Activated naive CD8-positive, alpha-beta T cell treated with anti-CD3 and anti-CD28 coated beads, Interleukin-2, amount 10 ng/mL, durations not matched to agents 7 days and 5 days (primary cell): ENCODE measurements around the gene CLIC3. TPM values are rescaled to one million over a fixed set of nuclear protein-coding genes. Genes with fewer than 3 reads are reported as not detected.
"Not testable (repeated sequence)": the region's sequence is repeated elsewhere in the genome, so short reads cannot be mapped to it uniquely, and the experiment has no call there.

ENCODE experiments used
- ATAC-seq: fragments of 150-1000 bp; cut with Tn5 transposase; one replicate; pipeline ENCODE4 v1.10.0; 2021; ENCODE audit warnings: low read depth, moderate library complexity
- POLR2A ChIA-PET: fragments of 350-600 bp; sonication (Branson Sonifier 250); formaldehyde crosslinking; loops from one replicate; lab custom pipeline; 2021; ENCODE audit warnings: antibody characterized with exemption; lab: Charles Lee
- DNase-seq: peaks from one replicate; pipeline ENCODE4 v3.0.0; 2021
- H3K27ac Mint-ChIP-seq: one replicate; pipeline ENCODE4 v1.8.0; 2022; ENCODE audit warnings: mild to moderate bottlenecking, mixed read lengths
- H3K27me3 Mint-ChIP-seq: one replicate; pipeline ENCODE4 v1.8.0; 2022; ENCODE audit warnings: mild to moderate bottlenecking, moderate library complexity, mixed read lengths
- H3K36me3 Mint-ChIP-seq: one replicate; pipeline ENCODE4 v1.8.0; 2021; ENCODE audit warnings: mild to moderate bottlenecking, mixed read lengths
- H3K4me1 Mint-ChIP-seq: one replicate; pipeline ENCODE4 v1.8.0; 2021; ENCODE audit warnings: mixed read lengths
- H3K4me3 Mint-ChIP-seq: one replicate; pipeline ENCODE4 v1.8.0; 2022; ENCODE audit warnings: mild to moderate bottlenecking, moderate library complexity, mixed read lengths
- H3K9me3 Mint-ChIP-seq: one replicate; pipeline ENCODE4 v1.8.0; 2021; ENCODE audit warnings: mixed read lengths
- total RNA-seq, 2 experiments: library from RNA; stranded (reverse); gene quantifications; one replicate each; pipeline ENCODE4 v1.2.3, GENCODE V29; 2021

The CLIC3 gene
- total RNA-seq, 2 experiments from 2014 or later, result 13.3 to 14.7 TPM

DNA sequence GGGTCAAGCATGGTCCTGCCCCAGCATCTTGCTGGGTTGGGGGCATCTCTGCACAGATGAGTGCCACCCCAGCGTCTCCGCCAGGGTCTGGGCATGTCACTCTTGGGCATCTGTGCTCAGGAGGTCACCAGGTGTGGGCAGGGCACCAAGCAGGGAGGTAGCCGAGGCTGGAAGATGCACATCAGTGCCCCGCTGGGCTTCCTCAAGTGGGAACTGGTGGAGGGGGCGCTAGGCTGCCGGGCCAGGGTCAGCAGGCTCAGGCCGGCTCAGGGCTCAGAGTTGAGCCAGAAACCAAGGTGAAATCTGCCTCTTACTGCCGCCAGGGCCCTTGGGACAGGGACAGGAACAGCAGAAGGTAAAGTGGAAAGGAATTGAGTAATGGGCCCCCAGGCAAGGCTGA is 39.6 kb upstream of the CLIC3 start:
- H3K4me3 Mint-ChIP-seq, result no peak overlapping the region
- H3K9me3 Mint-ChIP-seq, result no peaks in the 10 kb centered on the region
- H3K4me1 Mint-ChIP-seq, result peaks cover 13% of the 10 kb centered on the region
- POLR2A ChIA-PET, result interaction anchor here (0.7 to 2.4 kb wide), 4 partner anchors 34 to 154 kb away, joined by 3 to 15 read pairs (median 6); partner anchors contain the start of gene SAPCD2
- no peak for DNase-seq
- no peak for ATAC-seq
- H3K27ac Mint-ChIP-seq, result no peak overlapping the region
- no peaks in the 10 kb centered on the region for H3K36me3 Mint-ChIP-seq
- no peaks in the 10 kb centered on the region for H3K27me3 Mint-ChIP-seq

DNA sequence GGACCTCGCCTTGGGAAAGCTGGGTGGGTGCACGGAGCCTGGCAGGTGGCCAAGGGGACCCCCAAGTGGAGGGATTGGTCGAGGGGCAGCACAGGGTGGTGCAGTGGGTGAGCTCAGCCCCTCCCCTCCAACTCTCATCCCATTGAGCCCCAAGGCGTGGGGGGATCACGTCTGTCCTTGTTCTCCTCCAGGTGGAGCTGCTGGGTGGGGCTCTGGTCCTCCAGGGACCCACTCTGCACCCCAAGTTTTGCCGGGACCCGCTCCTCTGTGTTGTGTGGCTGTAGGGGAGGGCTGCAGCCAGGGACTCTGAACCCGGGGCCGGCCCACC is 39.1 kb upstream of the CLIC3 start:
- ATAC-seq (no peak), DNase-seq (no peak)
- Mint-ChIP-seq H3K27me3 (no peaks in the 10 kb centered on the region), H3K9me3 (no peaks in the 10 kb centered on the region), H3K27ac (peak overlapping the region; percentile 79), H3K4me1 (peaks cover 18% of the 10 kb centered on the region), H3K4me3 (no peak overlapping the region), H3K36me3 (no peaks in the 10 kb centered on the region)
- POLR2A ChIA-PET, result interaction anchor here (0.7 to 2.4 kb wide), 17 partner anchors 9 to 247 kb away, joined by 3 to 15 read pairs (median 4); partner anchors contain the start of genes CLIC3, FBXW5 and SAPCD2

DNA sequence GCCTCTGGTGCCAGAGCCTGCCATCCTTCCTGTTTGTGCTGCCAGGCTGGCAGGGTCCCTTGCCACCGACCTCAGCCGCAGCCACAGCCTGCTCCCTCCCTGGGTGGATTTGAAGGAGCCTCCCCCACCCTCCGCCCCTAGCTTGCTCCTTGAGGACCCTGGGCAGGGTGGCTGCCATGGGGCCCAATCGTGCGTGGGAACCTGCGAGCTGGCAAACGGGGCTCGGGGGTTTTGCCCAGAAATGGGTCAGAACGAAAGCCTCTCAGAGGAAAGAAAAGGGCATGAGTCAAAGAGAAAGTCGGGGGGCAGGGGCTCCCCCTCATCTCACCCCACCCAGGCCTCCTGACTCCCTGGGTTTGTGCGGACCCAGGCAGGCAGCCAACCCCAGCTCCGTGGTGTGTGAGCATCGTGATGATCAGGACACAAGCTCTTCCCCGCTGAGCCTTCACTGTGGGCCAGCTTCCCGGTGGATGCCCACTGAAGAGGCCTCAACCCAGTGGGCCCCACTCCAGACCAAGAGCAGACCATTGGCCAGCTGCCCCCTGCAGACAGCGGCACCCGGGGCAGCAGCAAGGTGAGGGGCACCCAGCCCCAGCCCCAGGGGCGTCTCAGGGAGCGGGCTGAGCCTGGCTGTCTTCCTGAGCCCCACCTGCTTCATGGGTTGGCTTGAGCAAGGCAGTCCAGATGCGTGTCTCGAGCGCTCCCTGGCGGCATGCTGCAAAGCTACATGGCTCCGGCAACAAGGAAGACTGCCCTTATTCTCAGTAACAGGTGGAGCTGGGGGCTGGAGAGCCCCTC is 38.5 kb upstream of the CLIC3 start:
- no peaks in the 10 kb centered on the region for H3K9me3 Mint-ChIP-seq
- H3K4me3 Mint-ChIP-seq, result peak overlapping the region; percentile 55
- H3K27me3 Mint-ChIP-seq, result no peaks in the 10 kb centered on the region
- ATAC-seq (peak; percentile 87), DNase-seq (peak; percentile 92)
- peaks cover 20% of the 10 kb centered on the region for H3K4me1 Mint-ChIP-seq
- POLR2A ChIA-PET, result interaction anchor here (0.7 to 2.4 kb wide), 17 partner anchors 8 to 246 kb away, joined by 3 to 15 read pairs (median 4); partner anchors contain the start of genes CLIC3, FBXW5 and SAPCD2
- H3K36me3 Mint-ChIP-seq, result no peaks in the 10 kb centered on the region
- H3K27ac Mint-ChIP-seq, result peak overlapping the region; percentile 79

DNA sequence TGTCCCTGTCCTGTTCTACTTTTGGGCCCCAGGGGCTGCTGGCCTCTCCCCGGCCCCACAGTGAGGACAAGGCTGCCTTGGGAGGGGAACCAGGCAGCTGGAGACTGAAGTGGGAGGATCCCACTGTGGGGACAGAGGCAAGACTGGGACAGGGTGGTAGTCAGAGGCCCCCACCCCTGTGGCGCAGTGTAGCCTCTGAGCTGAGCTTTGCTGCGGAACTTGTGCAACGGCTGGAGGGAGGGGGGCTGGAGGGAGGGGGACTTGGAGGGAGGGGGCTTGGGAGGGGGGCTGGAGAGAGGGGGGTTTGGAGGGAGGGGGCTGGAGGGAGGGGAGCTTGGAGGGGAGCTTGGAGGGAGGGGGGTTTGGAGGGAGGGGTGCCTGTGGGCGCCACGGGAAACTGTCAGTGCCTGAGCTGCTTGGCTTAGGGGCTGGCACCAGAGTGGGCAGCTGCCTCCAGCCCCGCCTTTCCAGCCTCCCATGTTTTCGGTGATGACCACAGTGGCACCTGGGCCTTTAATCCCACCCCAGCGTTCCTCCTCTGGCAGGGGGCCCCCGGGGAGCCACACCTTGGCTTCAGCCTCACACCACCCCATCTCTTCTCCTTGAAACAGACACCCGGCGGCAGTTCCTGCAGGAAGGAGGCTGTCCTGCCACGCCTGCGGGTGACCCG is 37.8 kb upstream of the CLIC3 start:
- H3K4me1 Mint-ChIP-seq, result peaks cover 25% of the 10 kb centered on the region
- no peak for DNase-seq

DNA sequence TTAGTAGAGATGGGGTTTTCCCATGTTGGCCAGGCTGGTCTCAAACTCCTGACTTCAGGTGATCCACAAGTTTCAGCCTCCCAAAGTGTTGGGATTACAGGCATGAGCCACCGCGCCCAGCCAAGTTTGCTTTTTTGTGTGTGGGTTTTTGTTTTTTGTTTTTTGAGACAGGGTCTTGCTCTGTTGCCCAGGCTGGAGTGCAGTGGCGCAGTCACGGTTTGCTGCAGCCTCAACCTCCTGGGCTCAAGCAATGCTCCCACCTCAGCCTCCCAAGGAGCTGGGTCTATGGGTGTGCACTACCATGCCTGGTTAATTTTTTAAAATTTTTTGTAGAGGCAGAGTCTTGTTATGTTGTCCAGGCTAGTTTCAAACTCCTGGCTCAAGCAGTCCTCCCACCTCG is 37.1 kb upstream of the CLIC3 start:
- POLR2A ChIA-PET, result interaction anchor here (0.6 to 2.4 kb wide), 2 partner anchors 19 to 86 kb away, joined by 3 to 15 read pairs; no protein-coding TSS in a partner anchor
- H3K9me3 Mint-ChIP-seq, ATAC-seq, H3K27ac Mint-ChIP-seq, H3K36me3 Mint-ChIP-seq, H3K4me3 Mint-ChIP-seq, H3K27me3 Mint-ChIP-seq, DNase-seq: not testable (repeated sequence)
- H3K4me1 Mint-ChIP-seq, result peaks cover 27% of the 10 kb centered on the region

More for the DNA sequence above, 37.8 kb upstream of the CLIC3 start:
- peak overlapping the region; percentile 55 for H3K4me3 Mint-ChIP-seq
- ATAC-seq, result peak; percentile 2
- no peaks in the 10 kb centered on the region for H3K27me3 Mint-ChIP-seq
- POLR2A ChIA-PET, result interaction anchor here (0.9 to 2.4 kb wide), 13 partner anchors 13 to 244 kb away, joined by 3 to 15 read pairs (median 4); partner anchors contain the start of genes CLIC3 and FBXW5
- peak overlapping the region; percentile 79 for H3K27ac Mint-ChIP-seq
- no peaks in the 10 kb centered on the region for H3K9me3 Mint-ChIP-seq
- H3K36me3 Mint-ChIP-seq, result no peaks in the 10 kb centered on the region

DNA sequence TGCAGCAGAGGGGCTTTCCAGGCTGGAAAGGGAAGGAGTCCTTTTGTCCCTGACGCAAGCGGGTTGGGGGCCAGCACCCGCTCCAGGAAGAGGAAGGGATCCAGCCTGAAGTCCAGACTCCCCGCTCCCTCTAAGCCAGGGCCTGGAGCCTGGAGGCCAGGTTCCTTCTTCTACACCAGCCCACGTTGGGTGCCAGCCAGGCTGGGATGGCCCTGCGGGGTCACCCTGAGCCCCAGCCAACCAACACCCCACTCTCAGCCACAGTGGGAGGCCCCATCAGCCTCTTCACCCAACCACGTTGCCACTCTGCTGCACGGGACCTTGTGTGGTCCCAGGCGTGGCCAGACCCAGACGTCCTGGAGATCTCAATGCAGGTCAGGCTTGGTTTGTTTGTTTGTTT is 36.5 kb upstream of the CLIC3 start:
- H3K9me3 Mint-ChIP-seq, result no peaks in the 10 kb centered on the region
- H3K27ac Mint-ChIP-seq, result no peak overlapping the region
- ATAC-seq, result no peak
- no peaks in the 10 kb centered on the region for H3K36me3 Mint-ChIP-seq
- no peaks in the 10 kb centered on the region for H3K27me3 Mint-ChIP-seq
- H3K4me1 Mint-ChIP-seq, result peaks cover 27% of the 10 kb centered on the region
- H3K4me3 Mint-ChIP-seq, result no peak overlapping the region
- POLR2A ChIA-PET, result no interaction called here
- no peak for DNase-seq

DNA sequence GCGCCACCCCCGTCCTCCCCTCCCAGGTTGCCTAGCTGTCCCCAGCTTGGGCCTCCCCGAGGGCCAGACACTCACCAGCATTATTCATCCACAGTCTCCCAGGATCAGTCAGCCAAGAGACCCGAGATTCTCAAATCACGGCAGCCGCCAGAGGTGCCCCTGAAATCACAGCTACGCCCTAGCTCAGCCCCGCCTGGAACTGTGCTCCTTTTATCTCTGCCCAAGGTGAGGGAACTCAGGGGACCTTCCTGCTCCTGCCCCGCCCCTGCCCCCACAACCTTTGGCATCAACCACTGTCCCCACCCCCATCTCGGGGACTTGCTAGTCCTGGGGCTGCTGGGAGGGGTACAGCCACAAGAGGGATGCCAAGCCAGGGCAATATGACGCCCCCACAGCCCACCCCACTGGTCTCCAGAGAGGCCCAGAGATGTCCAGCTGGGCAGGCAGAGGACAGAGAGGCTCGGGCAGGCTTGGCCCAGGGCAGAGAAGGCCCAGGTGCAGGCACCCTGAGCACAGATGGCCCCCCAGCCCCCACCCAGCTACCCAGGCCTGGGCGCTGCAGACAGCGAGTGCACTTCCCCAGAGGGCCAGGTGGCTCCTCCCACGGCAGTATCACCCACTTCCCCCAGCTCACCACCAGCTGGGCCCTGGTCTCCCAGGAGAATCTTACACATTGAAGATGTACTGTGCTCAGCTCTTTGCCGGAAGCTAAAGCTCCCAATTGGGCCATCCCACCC is 35.7 kb upstream of the CLIC3 start, which contains the start of gene FUT7:
TSS of gene FUT7 (minus strand) at position 185 of the 737 bp plus-strand sequence. CDS start at position 88, 97 bp downstream.
- no peak within 1 kb of the TSS for H3K27ac Mint-ChIP-seq
- no peaks in the 10 kb centered on the region for H3K36me3 Mint-ChIP-seq
- no peak for DNase-seq
- peaks cover 2% of the 10 kb centered on the region for H3K27me3 Mint-ChIP-seq
- peaks cover 30% of the 10 kb centered on the region for H3K4me1 Mint-ChIP-seq
- ATAC-seq, result no peak
- POLR2A ChIA-PET, result interaction anchor here (0.6 to 1.1 kb wide), 4 partner anchors 38 to 304 kb away, joined by 3 to 7 read pairs (median 4); partner anchors contain the start of genes PAXX and SAPCD2
- peak within 1 kb of the TSS; percentile 39 for H3K4me3 Mint-ChIP-seq
- H3K9me3 Mint-ChIP-seq, result no peaks in the 10 kb centered on the region

DNA sequence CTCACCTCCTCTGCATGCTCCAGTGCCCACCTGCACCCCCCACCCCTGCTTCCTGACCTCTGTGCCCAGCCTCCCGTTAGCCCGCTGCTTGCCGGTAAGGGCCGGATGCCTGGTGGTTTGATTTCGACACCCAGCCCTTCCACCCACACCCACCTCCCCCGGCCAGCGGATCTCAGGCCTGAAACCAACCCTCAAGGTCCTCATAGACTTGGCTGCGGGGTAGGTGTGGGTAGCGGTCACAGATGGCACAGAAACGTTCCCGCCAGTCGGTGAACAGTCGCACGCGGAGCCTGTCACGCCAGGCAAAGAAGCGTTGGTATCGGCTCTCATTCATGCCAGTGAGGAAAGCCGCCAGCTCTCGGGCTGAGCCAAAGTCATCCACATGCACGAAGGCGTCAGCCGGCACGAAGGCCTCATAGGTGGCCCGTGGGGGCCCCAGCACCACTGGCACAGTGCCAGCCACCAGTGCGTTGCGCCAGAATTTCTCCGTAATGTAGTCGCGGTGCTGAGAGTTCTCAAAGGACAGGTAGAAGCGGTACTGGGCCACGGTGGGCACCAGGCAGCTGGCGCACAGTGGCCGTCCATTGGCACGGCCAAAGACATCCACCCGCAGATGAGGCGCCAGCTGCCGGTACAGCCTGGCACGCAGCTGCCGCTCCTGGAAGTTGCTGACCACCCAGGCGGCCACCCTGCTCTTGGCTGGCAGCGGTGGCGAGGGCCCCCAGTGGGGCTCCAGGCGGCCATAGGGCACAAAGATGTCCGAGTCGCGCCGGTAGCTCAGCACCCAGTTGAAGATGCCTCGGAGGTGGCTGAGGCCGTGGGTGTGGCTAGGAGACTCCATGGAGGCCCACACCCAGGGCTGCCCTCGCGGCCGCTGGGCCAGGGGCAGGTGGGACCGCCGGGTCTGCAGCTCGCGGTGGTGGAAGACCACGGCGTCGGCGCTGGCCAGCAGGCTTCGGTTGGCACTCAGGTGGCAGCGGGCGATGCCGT is 34.5 kb upstream of the CLIC3 start:
- no peak for ATAC-seq
- POLR2A ChIA-PET, result interaction anchor here (1.1 to 1.7 kb wide), 2 partner anchors 99 to 302 kb away, joined by 3 to 5 read pairs; no protein-coding TSS in a partner anchor

DNA sequence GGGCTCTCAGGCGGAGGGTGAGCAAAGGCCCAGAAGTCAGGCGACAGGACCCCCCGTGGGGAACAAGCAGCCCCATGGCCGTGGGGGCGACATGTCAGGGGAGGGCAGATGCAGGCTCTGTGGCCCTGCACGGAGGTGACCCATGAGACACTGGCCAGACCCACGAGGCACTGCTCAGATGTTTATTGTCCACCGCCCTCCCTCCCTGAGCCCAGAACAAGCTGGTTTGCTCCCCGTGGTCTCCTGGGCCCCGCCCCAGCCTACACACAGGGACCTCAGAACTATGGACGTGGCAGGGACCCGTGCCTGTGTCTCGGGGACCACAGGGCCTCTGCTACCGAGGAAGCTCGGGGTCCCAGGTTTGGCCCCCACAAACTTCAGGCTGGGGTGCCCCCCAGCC is 33.6 kb upstream of the CLIC3 start:
- Mint-ChIP-seq H3K4me1 (peaks cover 31% of the 10 kb centered on the region), H3K27ac (peak overlapping the region; percentile 65), H3K27me3 (peaks cover 2% of the 10 kb centered on the region), H3K4me3 (peak overlapping the region; percentile 74), H3K36me3 (no peaks in the 10 kb centered on the region), H3K9me3 (no peaks in the 10 kb centered on the region)
- DNase-seq (no peak), ATAC-seq (no peak)
- POLR2A ChIA-PET, result interaction anchor here (1.3 to 2.4 kb wide), 4 partner anchors 40 to 211 kb away, joined by 3 to 6 read pairs (median 4); partner anchors contain the start of genes MAN1B1, SAPCD2 and TUBB4B

More for the DNA sequence above, 34.5 kb upstream of the CLIC3 start:
- no peaks in the 10 kb centered on the region for H3K36me3 Mint-ChIP-seq
- H3K27me3 Mint-ChIP-seq, result peaks cover 2% of the 10 kb centered on the region
- no peaks in the 10 kb centered on the region for H3K9me3 Mint-ChIP-seq
- H3K4me3 Mint-ChIP-seq, result peak overlapping the region; percentile 48
- H3K27ac Mint-ChIP-seq, result peak overlapping the region; percentile 65
- H3K4me1 Mint-ChIP-seq, result peaks cover 33% of the 10 kb centered on the region
- peak; percentile 54 for DNase-seq

DNA sequence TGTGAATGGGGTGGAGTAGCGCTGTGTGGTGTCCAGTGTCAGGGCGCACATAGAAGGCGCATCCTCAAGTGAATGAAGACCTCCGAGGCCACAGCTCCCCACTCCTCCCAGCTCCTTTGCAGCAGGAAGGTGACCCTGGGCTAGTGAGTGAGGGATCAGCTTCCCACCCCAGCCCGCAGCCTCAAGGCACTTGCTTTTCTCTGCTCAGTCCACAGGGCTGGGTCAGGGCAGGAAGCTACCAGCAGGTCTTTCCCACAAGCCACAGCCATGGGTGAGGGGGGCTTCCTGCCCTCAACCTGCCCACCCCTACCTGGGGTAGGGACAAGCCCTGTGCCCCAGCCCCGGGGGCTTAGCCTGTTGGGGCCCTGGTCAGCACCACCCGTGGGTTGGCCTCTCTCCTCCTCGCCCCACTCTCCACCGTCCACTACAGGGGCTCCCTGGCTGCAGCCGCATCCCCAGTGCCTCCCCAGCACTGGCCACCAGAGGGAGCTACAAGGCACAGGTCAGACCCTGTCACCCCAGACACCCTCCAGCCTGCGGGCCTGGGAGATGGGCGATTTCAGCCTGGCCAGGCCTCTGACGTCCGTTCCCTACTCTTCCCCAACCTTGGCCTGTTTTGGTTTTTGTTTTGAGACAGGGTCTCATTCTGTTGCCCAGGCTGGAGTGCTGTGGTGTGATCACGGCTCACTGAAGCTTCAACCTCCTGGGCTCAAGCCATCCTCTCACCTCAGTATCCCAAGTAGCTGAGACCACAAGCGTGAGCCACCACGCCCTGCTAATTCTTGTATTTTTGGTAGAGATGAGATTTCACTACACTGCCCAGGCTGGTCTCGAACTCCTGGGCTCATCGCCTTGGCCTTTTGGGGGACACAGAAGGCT is 32.9 kb upstream of the CLIC3 start:
- H3K9me3 Mint-ChIP-seq, result no peaks in the 10 kb centered on the region
- H3K27ac Mint-ChIP-seq, result peak overlapping the region; percentile 82
- H3K4me1 Mint-ChIP-seq, result peaks cover 30% of the 10 kb centered on the region
- POLR2A ChIA-PET, result interaction anchor here (0.6 to 2.4 kb wide), 9 partner anchors 9 to 211 kb away, joined by 3 to 8 read pairs (median 3); partner anchors contain the start of genes MAN1B1, SAPCD2 and TUBB4B
- no peaks in the 10 kb centered on the region for H3K36me3 Mint-ChIP-seq
- peaks cover 2% of the 10 kb centered on the region for H3K27me3 Mint-ChIP-seq
- DNase-seq (peak; percentile 84), ATAC-seq (peak; percentile 37)
- peak overlapping the region; percentile 74 for H3K4me3 Mint-ChIP-seq
